Type B pancreatic cell (in vitro differentiated cells): Measurements from ENCODE around the gene TOLLIP. TPM values are rescaled to one million over a fixed set of nuclear protein-coding genes. Genes with fewer than 3 reads are reported as not detected.

Experiments used
- DNase-seq: peaks from one replicate; pipeline ENCODE4 v3.0.0; 2021; ENCODE audit warnings: mixed read lengths; ENCODE audit not compliant: unreplicated experiment; ENCODE audit errors: extremely low spot score
- H3K27ac Mint-ChIP-seq: 2 replicates; pipeline ENCODE4 v1.8.0; 2021; ENCODE audit warnings: mild to moderate bottlenecking, mixed read lengths
- H3K27me3 Mint-ChIP-seq: 2 replicates; pipeline ENCODE4 v1.8.0; 2021; ENCODE audit warnings: mixed read lengths
- H3K36me3 Mint-ChIP-seq: 2 replicates; pipeline ENCODE4 v1.8.0; 2021; ENCODE audit warnings: mixed read lengths
- H3K4me1 Mint-ChIP-seq: one replicate; pipeline ENCODE4 v1.8.0; 2021; ENCODE audit warnings: mixed read lengths; ENCODE audit not compliant: unreplicated experiment
- H3K4me3 Mint-ChIP-seq: 2 replicates; pipeline ENCODE4 v1.8.0; 2021; ENCODE audit warnings: mild to moderate bottlenecking, mixed read lengths
- H3K9me3 Mint-ChIP-seq: 2 replicates; pipeline ENCODE4 v1.8.0; 2021; ENCODE audit warnings: mixed read lengths
- total RNA-seq: library from RNA; stranded (reverse); gene quantifications from 2 replicates; pipeline ENCODE4 v1.2.1, GENCODE V29; 2021; ENCODE audit warnings: low replicate concordance
- TF ChIP-seq, protein P1 (sequence below): fragments of 200-600 bp; sonication (generic); conservative IDR thresholded peaks from 2 replicates; pipeline ENCODE4 v1.5.0; 2021; ENCODE audit warnings: antibody characterized with exemption, mild to moderate bottlenecking

The TOLLIP gene
- total RNA-seq, 1 donor from 2014 or later = 49.2 TPM

DNA sequence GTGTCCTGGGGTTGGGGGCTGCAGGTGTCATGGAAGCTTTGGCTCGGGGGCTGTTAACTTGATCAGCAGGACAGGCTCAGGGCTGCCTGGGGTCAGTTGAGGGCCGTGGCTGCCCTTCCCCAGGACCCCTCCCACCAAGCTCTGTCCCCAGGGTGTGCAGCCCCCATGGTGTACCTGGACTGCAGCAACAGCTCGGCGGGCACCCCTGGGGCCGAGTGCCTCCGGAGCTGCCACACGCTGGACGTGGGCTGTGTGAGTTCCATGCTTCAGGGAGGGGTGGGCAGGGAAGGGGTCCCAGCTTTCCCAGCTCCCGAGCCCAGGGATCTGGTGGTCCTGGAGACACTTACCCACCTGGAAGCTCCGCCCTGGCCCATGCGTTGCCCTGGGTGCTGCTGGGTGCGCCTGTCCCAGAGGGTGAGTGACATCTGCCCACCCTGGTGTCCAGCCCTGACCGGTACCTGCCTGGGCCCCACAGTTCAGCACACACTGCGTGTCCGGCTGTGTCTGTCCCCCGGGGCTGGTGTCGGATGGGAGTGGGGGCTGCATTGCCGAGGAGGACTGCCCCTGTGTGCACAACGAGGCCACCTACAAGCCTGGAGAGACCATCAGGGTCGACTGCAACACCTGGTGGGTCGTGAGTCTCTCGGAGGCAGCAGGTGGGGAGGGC is 75.2 kb downstream of the TOLLIP start:
- Mint-ChIP-seq H3K27ac (no peak overlapping the region), H3K36me3 (no peaks in the 10 kb centered on the region), H3K27me3 (no peaks in the 10 kb centered on the region), H3K4me3 (no peak overlapping the region), H3K9me3 (no peaks in the 10 kb centered on the region), H3K4me1 (no peaks in the 10 kb centered on the region)
- TF ChIP-seq, protein P1, sequence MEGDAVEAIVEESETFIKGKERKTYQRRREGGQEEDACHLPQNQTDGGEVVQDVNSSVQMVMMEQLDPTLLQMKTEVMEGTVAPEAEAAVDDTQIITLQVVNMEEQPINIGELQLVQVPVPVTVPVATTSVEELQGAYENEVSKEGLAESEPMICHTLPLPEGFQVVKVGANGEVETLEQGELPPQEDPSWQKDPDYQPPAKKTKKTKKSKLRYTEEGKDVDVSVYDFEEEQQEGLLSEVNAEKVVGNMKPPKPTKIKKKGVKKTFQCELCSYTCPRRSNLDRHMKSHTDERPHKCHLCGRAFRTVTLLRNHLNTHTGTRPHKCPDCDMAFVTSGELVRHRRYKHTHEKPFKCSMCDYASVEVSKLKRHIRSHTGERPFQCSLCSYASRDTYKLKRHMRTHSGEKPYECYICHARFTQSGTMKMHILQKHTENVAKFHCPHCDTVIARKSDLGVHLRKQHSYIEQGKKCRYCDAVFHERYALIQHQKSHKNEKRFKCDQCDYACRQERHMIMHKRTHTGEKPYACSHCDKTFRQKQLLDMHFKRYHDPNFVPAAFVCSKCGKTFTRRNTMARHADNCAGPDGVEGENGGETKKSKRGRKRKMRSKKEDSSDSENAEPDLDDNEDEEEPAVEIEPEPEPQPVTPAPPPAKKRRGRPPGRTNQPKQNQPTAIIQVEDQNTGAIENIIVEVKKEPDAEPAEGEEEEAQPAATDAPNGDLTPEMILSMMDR = no peak
- no peak for DNase-seq

- Mint-ChIP-seq H3K9me3 (no peaks in the 10 kb centered on the region), H3K27ac (no peak overlapping the region), H3K27me3 (no peaks in the 10 kb centered on the region), H3K4me1 (no peaks in the 10 kb centered on the region), H3K36me3 (no peaks in the 10 kb centered on the region), H3K4me3 (no peak overlapping the region)
- TF ChIP-seq, protein P1 = no peak
- no peak for DNase-seq
These were observed 75.9 kb downstream of the TOLLIP start for GRCh38 chr11:1233351-1234053.

- no peak for DNase-seq
- TF ChIP-seq, protein P1 = no peak
- no peaks in the 10 kb centered on the region for H3K36me3 Mint-ChIP-seq
- H3K4me1 Mint-ChIP-seq = no peaks in the 10 kb centered on the region
- no peaks in the 10 kb centered on the region for H3K9me3 Mint-ChIP-seq
- H3K27ac Mint-ChIP-seq = no peak overlapping the region
- no peaks in the 10 kb centered on the region for H3K27me3 Mint-ChIP-seq
- no peak overlapping the region for H3K4me3 Mint-ChIP-seq
These were observed 76.5 kb downstream of the TOLLIP start for GRCh38 chr11:1232883-1233321.

GRCh38 chr11:1232021-1232882 is 77.2 kb downstream of the TOLLIP start:
- Mint-ChIP-seq H3K27ac (no peak overlapping the region), H3K4me3 (no peak overlapping the region), H3K9me3 (no peaks in the 10 kb centered on the region), H3K4me1 (no peaks in the 10 kb centered on the region), H3K36me3 (no peaks in the 10 kb centered on the region), H3K27me3 (no peaks in the 10 kb centered on the region)
- TF ChIP-seq, protein P1 = no peak
- DNase-seq = no peak

GRCh38 chr11:1231396-1232020 is 77.9 kb downstream of the TOLLIP start:
- H3K36me3 Mint-ChIP-seq = no peaks in the 10 kb centered on the region
- TF ChIP-seq, protein P1 = no peak
- no peak for DNase-seq
- no peak overlapping the region for H3K4me3 Mint-ChIP-seq
- no peaks in the 10 kb centered on the region for H3K9me3 Mint-ChIP-seq
- no peaks in the 10 kb centered on the region for H3K27me3 Mint-ChIP-seq
- H3K4me1 Mint-ChIP-seq = no peaks in the 10 kb centered on the region
- no peak overlapping the region for H3K27ac Mint-ChIP-seq
